HG02642 (cell line): ENCODE data around the gene LMF1.

ENCODE experiments used
- ATAC-seq: cut with Tn5 transposase; IDR thresholded peaks from one replicate; pipeline ENCODE4 v1.9.1; 2021; ENCODE audit warnings: mild to moderate bottlenecking; ENCODE audit not compliant: unreplicated experiment, poor library complexity

Gene LMF1

DNA sequence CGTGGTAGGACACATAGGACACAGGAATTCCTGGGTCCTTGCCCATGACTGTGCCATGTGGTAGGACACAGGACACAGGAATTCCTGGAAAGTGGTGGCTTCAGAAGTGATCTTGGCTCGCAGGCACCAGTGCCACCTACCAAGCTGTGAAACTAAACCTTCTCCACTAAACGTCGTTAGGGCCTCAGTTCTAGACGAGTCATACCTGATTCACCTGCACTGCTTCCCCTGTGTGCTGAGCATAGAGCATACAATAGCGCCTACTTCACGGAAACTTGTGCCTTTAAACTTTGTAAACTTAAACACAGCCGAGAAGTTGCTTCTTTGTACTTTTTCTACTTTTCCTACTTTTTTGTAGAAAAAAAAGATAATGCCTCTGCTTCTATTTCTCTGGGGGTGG is 15.6 kb upstream of the LMF1 start:
- ATAC-seq: no peak

DNA sequence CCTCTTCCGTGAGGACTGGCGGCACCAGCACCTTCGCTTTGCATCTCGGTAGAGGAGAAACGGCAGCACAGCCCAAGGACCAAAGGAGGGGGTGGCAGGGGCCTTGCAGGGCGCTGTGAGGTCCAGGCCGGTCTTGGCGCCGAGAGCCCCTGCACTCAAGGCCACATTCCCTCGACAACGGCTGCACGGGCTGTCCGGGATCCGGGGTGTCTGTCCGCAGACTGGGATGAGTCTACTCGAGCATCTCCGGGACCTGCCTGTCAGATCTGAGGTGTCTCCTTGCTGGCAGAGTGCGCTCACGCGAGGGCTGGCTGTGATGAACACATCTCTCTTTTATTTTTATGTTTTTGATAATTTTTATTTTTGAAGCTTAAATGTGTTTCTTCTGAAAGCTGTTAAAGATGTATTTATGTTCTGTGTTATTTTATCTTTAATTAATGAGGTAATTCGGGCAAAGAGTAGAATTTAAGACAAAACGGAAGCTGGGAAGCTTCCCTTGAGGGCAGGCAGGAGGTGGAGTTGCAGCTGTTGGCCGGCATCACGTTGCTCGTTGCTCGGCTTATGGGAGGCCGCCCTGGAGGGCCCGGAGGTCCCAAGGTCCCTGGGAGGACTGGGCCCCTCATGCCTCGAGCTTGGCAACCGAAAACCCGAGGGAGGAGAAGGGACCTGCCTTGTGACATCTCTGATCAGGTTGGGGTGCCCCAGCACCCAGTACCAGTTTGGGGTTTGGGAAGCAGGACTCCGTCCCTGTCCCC is 15.0 kb upstream of the LMF1 start:
- ATAC-seq: no peak

DNA sequence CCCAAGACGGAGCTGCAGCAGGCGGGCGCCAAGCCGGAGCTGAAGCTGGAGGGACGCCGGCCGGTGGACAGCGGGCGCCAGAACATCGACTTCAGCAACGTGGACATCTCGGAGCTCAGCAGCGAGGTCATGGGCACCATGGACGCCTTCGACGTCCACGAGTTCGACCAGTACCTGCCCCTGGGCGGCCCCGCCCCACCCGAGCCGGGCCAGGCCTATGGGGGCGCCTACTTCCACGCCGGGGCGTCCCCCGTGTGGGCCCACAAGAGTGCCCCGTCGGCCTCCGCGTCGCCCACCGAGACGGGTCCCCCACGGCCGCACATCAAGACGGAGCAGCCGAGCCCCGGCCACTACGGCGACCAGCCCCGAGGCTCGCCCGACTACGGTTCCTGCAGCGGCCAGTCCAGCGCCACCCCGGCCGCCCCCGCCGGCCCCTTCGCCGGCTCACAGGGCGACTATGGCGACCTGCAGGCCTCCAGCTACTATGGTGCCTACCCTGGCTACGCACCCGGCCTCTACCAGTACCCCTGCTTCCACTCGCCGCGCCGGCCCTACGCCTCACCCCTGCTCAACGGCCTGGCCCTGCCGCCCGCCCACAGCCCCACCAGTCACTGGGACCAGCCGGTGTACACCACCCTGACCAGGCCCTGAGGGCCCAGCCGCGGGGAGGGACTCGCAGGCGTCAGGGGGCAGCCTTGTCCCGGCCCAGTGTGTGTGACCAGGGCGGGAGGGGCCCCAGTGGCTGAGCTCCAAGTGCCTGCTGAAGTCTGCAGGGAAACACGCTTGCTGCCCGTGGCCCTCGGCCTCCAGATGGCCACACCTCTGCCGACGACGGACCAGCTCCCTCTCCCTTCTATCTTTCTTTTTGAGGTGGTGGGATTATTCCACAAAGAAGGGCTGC is 14.2 kb upstream of the LMF1 start:
- no peak for ATAC-seq

DNA sequence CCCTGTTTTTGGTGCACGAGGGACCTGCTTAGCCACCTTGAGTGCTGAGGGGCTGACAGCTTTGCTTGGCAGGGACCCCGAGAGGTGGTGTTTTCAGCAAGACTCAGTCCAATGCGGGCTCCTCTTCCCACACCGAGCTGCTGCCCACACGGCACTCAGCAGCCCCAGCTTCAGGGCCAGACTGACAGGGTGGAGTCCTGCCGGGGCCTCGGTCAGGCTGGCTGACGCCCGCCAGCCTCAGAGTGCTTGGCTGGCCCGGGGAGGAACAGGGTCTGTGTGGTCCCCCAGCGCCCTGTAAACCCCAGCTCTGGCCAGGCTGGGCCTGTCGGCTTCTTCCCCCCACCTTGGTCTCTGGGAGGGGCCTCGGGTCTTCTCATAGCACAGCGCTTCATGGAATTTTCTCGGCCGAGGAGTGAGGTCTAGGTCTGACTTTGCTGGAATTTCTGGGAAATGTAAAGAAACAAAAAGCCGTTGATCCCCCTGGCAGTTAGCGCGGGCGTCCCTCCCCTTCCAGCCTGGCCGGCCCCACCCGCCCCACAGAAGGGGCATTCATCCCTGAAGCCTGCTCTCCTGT is 13.4 kb upstream of the LMF1 start:
- ATAC-seq: no peak

DNA sequence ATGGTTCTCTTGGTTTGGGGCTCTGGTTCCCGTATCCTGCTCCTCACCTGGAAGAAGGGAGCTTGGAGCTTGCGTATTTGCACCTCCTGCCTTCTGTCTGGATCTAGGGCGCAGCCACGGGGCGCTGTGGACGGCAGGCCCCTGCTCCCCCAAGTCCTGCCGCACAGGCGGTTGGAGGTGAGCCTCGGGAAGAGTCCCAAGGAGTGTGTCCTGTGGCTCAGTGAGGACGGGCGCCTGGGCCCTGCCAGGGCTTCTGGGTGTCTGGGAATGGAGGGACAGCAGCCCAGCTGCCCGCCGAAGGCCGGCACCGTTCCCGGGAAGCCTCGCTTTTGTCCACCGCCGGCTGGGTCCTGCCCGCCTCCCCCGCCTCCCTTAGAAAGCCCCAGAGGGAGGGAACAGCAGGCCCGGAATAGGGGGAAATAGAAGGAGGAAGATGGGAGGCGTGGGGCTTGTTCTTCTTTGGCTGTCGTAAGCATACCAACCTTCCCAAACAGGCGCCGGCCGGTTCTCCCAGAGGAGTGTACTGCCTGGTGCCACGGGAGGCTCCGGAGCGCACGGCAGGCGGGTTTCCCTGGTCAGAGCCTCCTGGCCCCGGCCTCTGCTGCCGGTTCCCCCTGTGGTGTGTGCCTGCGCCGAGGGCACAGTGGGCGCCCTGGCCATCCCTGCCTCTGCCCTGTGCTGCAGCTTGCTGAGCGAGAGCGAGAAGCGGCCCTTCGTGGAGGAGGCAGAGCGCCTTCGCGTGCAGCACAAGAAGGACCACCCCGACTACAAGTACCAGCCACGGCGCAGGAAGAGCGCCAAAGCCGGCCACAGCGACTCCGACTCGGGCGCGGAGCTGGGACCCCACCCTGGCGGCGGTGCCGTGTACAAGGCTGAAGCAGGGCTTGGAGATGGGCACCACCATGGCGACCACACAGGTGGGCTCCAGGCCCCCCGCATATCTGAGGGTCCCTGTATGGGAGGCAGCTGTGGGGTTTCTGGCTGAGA is 12.6 kb upstream of the LMF1 start:
- ATAC-seq: no peak

DNA sequence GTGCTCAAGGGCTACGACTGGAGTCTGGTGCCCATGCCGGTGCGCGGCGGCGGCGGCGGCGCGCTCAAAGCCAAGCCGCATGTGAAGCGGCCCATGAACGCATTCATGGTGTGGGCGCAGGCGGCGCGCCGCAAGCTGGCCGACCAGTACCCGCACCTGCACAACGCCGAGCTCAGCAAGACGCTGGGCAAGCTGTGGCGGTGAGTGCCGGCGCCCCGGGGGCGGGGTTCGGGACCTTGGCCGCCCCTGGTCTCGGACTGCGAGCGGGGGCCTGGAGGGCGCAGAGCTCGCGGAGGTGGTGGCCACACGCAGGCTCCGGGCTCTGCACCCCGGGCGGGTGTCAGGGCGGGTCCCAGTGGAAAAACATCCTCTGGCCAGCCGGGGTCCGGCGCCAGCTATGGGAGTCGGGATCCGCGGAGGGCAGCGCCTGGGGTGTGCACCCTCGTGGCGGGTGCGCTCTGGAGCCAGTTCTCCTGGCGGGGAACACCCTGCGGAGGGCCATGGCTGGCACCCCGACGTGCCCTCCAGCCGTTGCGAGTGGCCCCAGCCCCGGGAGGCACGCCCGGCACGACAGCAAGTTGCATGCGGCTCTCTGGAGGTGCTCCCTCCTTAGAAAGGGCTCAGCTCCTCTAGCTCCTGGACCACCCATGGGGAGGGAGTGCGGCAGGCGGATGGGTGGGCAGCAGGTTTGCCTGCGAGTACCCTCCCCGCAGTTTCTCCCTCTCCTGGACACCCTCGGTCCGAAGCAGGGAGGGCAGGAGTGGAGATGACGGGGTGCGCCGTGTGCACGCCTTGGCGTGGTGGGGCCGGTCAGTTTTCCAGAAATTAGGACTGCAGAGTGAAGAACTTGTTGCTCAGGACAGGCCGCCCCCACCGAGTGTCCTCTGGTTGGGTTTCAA is 11.6 kb upstream of the LMF1 start:
- no peak for ATAC-seq

DNA sequence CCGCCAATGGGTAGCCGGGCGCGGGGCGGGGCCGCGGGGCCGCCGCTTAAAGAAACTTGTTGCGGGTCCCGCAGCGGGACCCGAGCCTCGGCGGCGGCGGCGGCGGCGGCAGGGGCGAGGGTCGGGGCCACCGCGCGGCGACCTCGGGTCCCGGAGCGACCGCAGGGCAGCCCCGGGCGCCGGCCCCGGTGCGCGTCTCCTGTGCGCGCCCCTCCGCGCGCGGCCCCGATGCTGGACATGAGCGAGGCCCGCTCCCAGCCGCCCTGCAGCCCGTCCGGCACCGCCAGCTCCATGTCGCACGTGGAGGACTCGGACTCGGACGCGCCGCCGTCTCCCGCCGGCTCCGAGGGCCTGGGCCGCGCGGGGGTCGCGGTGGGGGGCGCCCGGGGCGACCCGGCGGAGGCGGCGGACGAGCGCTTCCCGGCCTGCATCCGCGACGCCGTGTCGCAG is 10.9 kb upstream of the LMF1 start, which contains the start of gene SOX8:
Gene SOX8 (plus strand): TSS at position 76 of the 450 bp plus-strand sequence. CDS start 153 bp downstream, at position 229.
- ATAC-seq: no peak

DNA sequence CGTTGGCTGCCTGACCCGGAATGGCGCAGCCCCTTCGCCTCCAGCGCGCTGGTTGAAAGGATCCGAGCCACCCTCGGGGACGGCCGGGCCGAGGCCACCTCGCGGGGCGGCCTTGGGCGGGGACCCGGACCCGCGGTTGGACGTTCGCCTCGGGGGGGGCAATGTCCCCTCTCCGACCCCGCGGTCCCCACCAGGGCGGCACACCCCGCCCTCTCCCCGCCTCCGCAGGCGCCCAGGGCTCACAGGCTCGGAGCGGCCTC is 9.7 kb upstream of the LMF1 start:
- ATAC-seq: no peak

DNA sequence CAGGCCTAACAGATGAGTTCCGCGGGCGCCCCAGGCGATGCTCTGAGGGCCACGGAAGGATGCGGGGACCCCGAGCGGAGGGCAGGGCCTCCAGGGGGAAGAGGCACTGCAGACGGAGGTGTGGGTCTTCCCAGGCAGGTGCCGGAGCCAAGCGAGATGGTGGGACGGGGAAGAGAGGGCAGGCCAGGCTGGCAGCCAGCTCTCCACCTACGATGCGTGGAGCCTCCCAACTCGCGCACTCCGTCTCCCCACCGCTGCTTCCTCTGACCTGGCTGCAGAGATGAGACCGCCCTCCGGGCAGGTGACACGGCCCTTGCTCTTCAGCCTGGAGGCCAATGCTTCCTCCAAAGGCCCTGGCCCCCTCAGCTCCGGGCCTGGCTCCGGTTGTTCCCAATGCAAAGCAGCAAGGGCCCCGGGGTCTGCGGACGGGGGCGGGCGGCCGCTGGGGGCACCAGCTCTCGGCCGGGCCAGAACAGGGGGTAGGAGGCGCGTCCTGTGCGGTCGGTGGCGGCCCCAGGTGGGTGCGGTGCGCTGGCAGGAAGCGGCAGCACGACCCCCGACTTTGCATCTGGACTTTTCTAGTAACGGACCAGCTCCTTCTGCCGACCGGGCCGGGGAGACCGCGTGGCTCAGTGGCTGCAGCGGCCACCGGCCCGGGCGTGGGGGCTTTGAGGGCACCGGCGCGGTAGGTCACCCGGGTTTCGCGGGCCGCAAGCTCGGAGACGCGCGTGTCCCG is 9.2 kb upstream of the LMF1 start:
- ATAC-seq: no peak

DNA sequence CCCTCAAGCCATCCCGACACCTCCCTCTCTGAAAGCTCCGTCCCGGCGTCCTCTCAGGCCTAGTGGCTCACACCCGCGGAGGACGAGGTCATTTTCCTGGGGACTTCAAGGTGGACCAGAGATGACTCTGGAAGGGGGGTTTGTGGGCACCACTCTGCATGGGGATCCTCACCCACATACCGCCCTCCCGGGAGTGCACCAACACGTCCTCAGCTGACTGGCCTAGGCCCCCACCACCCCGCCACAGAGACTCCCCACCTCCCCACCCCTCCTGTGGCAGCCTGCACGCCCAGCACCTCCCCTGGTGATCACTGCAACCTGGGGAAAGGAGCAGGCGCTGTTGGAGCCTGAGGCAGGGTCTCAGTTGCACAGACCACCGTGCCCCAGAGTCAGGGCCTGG is 8.4 kb upstream of the LMF1 start:
- ATAC-seq: no peak

DNA sequence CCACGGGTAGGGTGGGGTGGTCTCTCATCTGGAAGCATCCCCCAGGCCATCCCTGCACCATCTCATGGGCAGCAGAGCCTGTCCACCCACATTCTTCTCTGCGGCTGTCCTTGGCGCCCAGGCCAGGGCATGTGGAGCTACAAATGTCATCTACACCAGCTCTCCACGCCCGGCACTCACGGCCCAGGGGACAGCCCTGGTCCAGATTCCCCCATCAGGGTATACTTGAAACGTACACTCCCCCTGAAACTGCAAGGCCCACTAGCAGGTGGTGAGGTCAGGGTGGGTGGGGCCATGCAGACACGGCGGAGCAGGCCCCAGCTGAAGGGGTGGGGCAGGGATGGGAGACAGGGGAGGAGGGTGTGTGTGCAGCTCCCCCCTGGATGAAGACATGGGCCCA is 7.6 kb upstream of the LMF1 start:
- no peak for ATAC-seq

DNA sequence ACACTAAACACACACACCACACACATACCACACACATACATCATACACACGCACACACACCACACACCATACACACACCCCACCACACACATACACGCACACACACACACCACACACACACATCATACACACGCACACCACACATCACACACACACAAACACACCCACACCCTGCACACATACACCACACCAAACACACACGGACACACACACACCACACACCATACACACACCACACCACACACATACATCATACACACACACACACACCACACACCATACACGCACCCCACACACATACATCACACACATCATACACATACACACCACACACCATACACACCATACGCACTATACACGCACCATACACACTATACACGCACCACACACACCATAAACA is 7.1 kb upstream of the LMF1 start:
- no peak for ATAC-seq

DNA sequence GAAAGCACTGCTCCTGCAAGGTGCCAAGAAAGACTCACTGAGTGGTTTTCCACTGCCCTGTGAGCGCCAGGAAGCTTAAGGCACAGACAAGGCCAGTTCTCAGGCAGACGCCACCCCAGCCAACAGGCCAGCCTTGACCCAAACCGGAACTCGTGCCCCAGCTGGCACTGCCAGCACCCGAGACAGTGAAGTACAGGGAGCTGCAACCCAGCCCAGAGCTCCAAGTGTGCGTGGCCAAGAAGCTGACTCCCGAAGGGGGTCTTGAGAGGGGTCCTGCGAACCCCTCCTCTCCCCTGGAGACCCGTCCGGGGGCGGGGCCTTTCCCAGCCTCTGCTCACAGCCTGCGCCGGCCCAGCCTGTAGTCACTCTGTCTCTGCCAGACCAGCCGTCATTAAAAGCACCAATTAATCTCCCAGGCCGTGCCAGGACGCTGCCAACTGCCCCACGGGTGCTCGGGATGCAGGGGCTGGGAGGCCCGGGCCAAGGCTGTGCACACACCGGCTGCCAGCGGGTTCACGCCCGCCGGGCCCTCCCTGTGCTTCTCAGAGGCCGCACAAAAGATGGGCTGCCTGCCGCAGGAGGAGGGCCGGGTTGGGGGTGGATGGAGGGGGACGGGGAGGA is 6.4 kb upstream of the LMF1 start:
- no peak for ATAC-seq

DNA sequence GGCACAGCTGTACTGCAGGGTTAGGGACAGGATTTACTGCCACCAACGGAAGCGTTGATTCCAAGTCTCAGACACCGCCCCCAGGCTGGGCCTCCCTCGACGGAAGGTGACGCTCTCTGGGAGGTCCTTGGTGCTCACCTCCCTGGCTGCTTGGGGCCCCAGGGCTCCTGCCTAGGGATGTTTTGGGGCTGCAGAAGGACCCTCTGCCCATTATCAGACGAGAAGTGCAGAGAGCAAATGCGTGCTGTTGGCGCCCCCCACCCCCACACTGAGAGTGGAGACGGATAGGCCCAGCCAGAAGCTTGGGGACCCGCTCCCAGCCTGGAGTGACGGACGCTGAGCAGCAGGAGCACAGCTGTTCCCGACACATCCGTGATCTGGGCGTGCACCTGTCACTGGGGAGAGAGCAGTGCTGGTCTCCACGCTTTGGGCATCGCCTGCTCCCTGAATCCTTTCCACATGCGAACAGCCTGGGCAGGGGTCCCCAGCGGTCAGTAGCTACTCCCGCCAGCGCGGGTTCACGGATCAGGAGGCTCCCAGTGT is 5.7 kb upstream of the LMF1 start:
- ATAC-seq: no peak

DNA sequence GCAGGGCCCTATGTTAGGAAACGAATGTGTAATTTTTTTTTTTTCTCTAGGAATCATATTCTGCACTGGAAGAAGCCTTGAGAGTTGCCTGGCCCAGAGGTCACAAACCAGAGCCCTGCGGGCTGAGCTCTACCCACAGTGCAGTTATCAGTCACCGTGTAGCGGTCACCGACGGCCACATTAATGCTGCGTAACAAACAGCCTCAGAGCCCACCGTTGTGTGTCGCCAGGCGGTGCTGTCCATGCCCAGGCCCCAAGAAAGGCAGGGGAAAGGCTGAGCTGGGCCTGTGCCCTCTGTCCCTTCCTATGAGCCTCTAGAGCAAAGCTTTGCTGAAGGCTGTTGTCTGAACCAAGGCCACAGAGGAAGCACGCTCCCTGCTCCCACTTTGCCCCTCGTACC is 4.5 kb upstream of the LMF1 start:
- no peak for ATAC-seq

DNA sequence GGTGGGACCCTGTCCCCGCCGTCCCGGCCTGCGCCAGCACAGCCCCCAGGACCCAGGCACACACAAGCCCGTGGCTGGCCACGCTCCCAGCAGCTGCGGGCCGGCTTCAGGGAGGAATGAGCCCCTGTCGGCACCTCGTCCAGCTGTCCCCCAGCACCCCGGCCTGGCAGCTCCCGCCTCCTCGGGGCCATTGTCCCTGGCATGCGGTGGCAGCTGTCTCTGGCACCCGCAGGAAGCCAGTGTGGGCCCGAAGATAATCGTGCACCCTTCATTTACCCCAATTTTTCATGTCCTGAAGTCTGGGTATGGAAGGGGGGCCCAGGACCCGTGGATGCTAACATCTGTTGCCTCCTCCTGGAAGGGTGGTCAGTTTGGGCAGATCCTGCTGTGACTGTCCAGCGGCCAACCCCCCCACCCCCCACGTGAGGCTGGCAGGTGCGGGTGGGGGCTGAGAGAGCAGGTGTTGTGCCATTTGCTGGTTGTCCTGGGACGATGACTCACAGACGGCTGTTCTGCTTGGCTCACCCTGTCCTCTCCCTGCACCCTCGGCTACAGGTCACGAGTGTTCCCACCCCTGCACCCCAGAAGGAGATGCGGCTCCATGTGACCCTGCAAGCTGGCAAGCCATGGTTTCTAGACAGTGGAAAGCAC is 4.0 kb upstream of the LMF1 start:
- no peak for ATAC-seq

DNA sequence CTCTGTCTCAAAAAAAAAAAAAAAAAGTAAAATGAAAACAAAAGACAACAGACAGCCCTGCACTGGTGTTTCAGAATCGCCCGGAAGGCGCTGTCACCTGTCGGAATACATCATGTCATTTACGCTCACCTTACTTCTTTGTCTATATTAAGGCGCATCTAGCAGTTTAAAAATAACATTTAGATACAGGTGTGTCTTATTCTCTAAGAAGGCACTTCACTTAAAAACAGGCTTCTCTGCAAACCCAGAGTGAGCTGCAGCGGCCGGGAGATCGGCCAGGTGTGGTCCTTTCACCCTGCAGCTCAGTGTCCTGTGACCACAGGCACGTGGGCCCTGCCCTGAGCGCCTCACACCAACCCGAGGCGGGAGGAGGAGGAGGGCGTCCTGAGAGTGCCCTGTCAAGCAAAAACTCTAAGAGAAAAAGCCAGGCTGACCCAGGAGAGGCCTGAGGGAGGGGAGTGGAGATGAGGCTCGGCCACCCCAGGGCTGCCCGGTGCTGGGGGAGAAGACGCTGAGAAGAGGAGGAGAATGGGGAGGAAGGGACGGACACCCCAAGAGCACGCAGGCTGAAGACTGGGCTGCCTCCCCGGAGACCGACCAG is 3.3 kb upstream of the LMF1 start:
- no peak for ATAC-seq
